ENCODE results near the gene RASAL3.

The RASAL3 gene

DNA sequence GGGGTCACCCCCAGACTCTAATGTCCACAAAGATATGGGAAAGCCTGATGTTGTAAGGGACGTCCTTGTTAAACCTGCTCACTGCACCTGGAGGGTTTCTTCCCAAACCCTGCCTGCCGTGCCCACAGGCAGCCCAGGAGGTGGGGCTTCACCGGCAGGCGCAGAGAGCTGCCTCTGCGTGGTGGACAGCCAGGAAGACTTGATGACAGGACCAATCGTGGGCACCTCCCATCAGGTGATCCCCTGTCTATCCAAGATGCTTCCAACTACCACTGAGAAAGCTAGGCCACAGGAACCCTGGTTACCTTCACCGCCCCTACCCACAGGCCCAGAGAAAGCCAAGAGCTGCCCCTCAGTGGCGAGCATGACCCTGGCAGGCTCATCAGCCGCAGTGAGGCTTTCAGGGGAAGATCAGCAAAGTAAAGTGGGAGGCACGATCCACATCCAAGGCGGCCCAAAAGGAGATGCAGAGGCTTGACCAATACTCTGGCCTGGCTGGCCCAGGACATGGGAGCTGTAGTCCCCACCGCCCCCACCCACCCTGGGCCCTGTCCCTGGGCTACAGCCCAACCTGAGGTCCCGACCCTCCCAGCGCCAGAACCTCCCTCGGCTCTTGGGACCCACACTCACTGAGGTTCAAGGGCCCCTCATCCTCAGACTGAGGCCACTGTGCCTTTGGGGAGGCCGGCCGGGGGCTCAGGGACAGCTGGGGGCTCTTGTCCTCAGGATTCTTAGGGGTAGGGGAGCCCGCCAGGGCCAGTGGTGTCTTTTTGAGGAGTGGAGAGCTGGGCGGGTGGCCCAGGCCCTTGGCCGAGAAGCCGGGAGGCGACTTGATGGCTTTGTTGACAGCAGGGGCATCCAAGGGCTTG lies 35.2 kb downstream of the RASAL3 start:
- TF ChIP-seq, protein P1, sequence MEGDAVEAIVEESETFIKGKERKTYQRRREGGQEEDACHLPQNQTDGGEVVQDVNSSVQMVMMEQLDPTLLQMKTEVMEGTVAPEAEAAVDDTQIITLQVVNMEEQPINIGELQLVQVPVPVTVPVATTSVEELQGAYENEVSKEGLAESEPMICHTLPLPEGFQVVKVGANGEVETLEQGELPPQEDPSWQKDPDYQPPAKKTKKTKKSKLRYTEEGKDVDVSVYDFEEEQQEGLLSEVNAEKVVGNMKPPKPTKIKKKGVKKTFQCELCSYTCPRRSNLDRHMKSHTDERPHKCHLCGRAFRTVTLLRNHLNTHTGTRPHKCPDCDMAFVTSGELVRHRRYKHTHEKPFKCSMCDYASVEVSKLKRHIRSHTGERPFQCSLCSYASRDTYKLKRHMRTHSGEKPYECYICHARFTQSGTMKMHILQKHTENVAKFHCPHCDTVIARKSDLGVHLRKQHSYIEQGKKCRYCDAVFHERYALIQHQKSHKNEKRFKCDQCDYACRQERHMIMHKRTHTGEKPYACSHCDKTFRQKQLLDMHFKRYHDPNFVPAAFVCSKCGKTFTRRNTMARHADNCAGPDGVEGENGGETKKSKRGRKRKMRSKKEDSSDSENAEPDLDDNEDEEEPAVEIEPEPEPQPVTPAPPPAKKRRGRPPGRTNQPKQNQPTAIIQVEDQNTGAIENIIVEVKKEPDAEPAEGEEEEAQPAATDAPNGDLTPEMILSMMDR (IDR thresholded peaks at IDR 0.05; ENCODE audit: low read depth, low read length, missing control alignments): no peak
- no peak for DNase-seq (ENCODE audit: low read depth)
- H3K4me3 ChIP-seq (ENCODE audit: low read depth, low read length): no peak overlapping the region
- in situ Hi-C loops (cut with HindIII; ENCODE audit: low sequenced_read_pairs): no loop called here

- TF ChIP-seq, protein P1 (IDR thresholded peaks at IDR 0.05; ENCODE audit: low read depth, low read length, missing control alignments): no peak
- no peak overlapping the region for H3K4me3 ChIP-seq (ENCODE audit: low read depth, low read length)
- in situ Hi-C loops (cut with HindIII; ENCODE audit: low sequenced_read_pairs): no loop called here
- no peak for DNase-seq (ENCODE audit: low read depth)
Observed at GRCh38 chr19:15427991-15428471, 36.3 kb downstream of the RASAL3 start.

DNA sequence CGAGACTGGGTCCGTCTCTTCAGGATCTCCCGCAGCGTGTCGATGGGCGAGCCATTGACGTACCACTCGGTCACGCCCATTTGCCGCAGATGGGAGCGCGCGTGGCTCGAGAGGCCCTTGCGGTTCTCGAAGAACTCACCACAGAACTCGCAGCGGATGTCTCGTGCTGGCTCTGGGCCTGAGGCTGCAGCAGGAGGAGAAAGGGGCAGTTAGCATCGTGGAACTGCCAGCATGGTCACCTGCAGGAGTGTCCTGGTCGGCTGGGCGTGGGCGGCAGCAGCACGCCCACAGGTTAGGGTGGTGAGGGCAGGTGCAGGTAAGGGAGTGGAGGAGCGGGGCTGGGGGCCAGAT lies 37.0 kb downstream of the RASAL3 start:
- in situ Hi-C loops (cut with HindIII; ENCODE audit: low sequenced_read_pairs): no loop called here
- TF ChIP-seq, protein P1 (IDR thresholded peaks at IDR 0.05; ENCODE audit: low read depth, low read length, missing control alignments): no peak
- no peak overlapping the region for H3K4me3 ChIP-seq (ENCODE audit: low read depth, low read length)
- no peak for DNase-seq (ENCODE audit: low read depth)

DNA sequence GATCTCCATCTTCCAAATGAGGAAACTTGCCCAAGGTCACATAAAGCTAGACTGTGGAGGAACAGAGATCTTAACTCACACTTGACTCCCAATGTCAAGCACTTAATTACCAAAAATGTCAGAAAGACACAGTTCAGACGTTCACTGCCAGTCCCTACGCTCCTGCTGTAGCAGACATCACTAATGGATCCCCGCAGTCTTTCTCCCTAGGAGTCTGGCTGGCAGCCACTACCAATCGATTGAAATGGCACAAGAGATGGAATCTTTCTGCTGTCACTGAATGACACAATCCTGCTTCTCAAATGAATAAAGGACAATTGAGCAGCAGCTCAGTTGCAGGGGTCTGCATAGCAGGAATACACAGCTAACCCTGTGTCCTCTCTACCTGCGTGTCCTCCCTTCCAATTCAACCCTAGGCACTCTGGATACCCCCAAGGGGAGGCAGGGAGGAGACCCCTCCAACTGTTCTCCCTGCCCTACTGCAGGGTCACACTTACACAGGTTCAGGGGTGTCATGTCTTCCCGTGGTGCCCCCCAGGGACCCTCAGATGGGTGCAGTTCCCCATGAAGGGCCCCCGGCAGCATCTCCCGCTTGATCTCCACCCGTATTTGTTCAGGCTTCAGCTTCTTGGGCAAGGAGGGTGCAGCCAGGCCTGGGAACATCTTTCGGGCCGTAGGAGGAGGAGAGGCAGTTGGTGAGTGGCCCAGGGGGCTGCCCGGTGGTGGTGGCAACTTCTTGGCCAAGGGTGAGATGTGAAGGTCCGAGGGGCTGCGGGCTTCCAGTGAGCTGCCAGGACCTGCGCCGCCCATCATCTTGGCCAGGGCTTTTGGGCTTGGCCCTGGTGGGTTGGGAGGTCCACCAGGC lies 37.6 kb downstream of the RASAL3 start:
- TF ChIP-seq, protein P1 (IDR thresholded peaks at IDR 0.05; ENCODE audit: low read depth, low read length, missing control alignments): no peak
- in situ Hi-C loops (cut with HindIII; ENCODE audit: low sequenced_read_pairs): no loop called here
- no peak overlapping the region for H3K4me3 ChIP-seq (ENCODE audit: low read depth, low read length)
- DNase-seq (ENCODE audit: low read depth): no peak

- H3K4me3 ChIP-seq (ENCODE audit: low read depth, low read length): no peak overlapping the region
- in situ Hi-C loops (cut with HindIII; ENCODE audit: low sequenced_read_pairs): no loop called here
- TF ChIP-seq, protein P1 (IDR thresholded peaks at IDR 0.05; ENCODE audit: low read depth, low read length, missing control alignments): no peak
- no peak for DNase-seq (ENCODE audit: low read depth)
Observed at GRCh38 chr19:15425321-15425950, 38.9 kb downstream of the RASAL3 start.

DNA sequence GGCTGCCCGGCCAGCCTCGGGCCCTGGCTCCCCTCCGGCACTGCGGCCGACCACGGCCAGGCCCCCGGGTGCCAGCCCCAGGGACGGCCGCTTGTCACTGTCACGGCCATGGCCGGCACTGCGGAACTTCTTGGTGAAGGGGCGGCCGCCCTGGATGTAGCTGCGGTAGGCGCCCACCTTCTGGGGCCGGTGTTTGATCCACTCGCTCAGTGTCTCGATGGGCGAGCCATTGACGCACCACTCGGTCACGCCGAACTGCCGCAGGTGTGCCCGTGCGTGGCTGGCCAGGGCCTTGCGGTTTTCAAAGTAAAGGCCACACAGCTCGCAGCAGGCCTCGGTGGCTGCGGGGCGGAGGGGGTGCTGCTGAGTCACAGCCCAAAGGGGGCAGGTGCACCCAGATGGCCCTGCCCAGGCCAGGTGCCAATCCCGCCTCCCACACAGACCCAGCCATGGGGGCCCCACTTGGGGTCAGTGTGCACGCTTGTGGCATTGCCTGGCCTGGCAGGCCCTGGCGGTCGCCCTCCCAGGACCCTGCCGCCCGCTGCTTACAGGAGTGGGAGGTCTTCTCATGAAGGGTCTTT lies 39.6 kb downstream of the RASAL3 start:
- no peak for DNase-seq (ENCODE audit: low read depth)
- H3K4me3 ChIP-seq (ENCODE audit: low read depth, low read length): no peak overlapping the region
- TF ChIP-seq, protein P1 (IDR thresholded peaks at IDR 0.05; ENCODE audit: low read depth, low read length, missing control alignments): no peak
- in situ Hi-C loops (cut with HindIII; ENCODE audit: low sequenced_read_pairs): no loop called here
